Measurements from ENCODE around the gene LRP8.

The LRP8 gene

DNA sequence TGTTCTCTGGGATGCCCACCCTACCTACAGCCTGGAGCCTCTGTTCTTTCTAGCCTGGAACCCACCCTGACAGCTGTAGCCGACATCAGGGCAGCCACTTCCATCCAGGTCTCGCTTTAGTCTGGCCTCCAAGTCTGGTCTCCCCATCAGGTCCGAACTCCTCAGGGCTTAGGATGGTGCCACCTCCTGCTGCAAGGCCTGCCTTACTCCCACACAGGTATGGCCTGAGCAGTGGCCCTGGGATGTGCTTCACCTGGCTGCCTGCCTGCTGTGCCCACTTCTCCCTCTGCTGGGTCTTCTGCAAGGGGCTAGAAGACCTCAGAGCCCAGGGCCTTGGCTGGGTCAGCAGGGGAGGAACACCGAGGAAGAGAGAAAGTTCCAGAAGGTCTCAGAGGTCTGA is 53.8 kb downstream of the LRP8 start:
- H3K4me3 ChIP-seq (ENCODE audit: low read depth, low read length), result no peak overlapping the region
- TF ChIP-seq, protein P1, sequence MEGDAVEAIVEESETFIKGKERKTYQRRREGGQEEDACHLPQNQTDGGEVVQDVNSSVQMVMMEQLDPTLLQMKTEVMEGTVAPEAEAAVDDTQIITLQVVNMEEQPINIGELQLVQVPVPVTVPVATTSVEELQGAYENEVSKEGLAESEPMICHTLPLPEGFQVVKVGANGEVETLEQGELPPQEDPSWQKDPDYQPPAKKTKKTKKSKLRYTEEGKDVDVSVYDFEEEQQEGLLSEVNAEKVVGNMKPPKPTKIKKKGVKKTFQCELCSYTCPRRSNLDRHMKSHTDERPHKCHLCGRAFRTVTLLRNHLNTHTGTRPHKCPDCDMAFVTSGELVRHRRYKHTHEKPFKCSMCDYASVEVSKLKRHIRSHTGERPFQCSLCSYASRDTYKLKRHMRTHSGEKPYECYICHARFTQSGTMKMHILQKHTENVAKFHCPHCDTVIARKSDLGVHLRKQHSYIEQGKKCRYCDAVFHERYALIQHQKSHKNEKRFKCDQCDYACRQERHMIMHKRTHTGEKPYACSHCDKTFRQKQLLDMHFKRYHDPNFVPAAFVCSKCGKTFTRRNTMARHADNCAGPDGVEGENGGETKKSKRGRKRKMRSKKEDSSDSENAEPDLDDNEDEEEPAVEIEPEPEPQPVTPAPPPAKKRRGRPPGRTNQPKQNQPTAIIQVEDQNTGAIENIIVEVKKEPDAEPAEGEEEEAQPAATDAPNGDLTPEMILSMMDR (IDR thresholded peaks at IDR 0.05; ENCODE audit: low read depth, low read length, missing control alignments), result no peak
- no peak for DNase-seq (ENCODE audit: low read depth)

DNA sequence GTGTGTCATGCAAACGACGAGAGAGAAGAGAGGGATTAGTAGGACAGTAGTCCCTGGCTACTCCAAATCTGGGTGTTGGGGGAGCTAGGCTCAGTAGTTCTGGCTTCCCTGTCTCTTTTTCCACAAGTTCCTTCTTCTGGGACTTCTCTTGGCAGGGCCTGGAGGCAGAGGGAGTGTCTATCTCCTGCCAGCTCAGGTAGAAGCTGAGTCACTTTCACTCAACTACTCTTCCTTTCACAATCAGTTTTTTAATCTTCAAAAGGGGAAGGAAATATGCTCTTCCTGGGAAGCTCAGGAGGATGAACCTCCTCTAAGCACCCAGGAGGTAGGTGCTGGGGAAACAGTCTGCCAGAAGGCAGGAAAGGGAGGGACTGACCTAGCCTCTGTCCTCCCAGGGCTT is 54.3 kb downstream of the LRP8 start:
- TF ChIP-seq, protein P1 (IDR thresholded peaks at IDR 0.05; ENCODE audit: low read depth, low read length, missing control alignments), result no peak
- H3K4me3 ChIP-seq (ENCODE audit: low read depth, low read length), result no peak overlapping the region
- DNase-seq (ENCODE audit: low read depth), result no peak

DNA sequence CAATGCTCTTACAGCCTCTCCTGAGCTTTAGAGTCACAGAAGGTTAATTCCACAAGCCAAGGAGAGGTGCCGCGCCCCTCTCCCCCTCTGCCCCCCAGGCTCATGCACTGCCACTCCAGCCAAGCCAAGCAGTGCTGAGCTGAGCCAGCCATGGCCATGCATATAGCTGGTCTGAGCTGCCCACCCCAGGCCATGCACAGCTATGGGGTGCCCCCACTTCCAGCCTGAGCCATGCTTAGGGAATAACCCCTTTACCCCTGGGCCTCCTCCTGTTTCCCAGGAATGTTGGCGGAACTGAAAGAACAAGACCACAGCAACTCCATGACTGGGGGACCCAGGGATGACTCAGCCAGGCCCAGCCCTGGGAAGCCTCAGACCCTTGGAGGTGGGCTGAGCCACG is 55.5 kb downstream of the LRP8 start:
- H3K4me3 ChIP-seq (ENCODE audit: low read depth, low read length), result no peak overlapping the region
- DNase-seq (ENCODE audit: low read depth), result no peak
- TF ChIP-seq, protein P1 (IDR thresholded peaks at IDR 0.05; ENCODE audit: low read depth, low read length, missing control alignments), result no peak

DNA sequence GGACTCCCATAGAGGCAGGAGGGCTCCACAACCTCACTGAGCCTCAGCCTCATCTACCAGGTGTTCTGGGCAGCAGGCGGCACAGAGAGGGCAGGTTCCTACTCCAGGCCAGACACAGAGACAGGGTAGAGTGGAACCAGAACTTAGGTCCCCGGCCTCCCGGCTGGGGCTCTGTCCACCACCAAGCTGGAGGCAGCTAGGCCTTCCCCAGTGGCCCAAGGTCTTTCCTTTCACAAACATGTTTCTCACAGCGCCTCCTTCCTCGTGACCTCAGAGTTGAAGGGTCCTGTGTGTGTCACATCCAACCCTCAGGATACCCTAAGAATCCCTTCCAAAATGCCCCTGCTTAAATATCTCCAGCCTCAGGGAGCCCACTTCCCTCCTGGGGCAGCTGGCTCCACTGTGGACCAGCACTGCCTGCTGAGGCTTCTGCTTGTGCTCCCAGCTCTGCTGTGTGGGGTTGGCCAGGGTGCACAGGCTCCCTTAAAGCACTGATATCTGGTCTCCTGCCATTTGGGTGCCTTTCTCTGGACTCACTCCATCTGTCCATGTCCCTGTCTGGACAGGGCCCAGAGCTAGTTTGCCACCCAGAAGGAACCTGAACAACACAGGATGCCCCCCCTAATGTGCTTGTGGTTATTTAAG is 56.3 kb downstream of the LRP8 start:
- DNase-seq (ENCODE audit: low read depth), result no peak
- no peak overlapping the region for H3K4me3 ChIP-seq (ENCODE audit: low read depth, low read length)
- TF ChIP-seq, protein P1 (IDR thresholded peaks at IDR 0.05; ENCODE audit: low read depth, low read length, missing control alignments), result no peak

DNA sequence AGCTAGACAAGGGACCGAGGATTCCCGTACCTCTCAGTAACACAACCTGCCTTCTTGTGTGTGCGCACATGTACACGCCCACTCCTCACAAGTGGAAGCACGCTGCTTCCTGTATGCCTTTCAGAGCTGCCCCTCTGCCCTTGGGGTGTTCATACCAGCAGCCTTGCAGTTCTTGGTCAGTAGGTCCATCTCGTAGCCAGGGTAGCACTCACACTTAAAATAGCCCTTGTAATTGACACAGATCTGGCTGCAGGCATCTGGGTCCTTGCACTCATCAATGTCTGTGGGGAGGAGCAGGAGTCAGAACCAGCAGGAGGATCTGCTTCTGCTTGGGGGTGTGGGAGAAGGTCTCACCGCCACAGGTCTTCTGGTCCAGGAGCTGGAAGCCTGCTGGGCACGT is 57.0 kb downstream of the LRP8 start:
- TF ChIP-seq, protein P1 (IDR thresholded peaks at IDR 0.05; ENCODE audit: low read depth, low read length, missing control alignments), result no peak
- DNase-seq (ENCODE audit: low read depth), result no peak
- no peak overlapping the region for H3K4me3 ChIP-seq (ENCODE audit: low read depth, low read length)

DNA sequence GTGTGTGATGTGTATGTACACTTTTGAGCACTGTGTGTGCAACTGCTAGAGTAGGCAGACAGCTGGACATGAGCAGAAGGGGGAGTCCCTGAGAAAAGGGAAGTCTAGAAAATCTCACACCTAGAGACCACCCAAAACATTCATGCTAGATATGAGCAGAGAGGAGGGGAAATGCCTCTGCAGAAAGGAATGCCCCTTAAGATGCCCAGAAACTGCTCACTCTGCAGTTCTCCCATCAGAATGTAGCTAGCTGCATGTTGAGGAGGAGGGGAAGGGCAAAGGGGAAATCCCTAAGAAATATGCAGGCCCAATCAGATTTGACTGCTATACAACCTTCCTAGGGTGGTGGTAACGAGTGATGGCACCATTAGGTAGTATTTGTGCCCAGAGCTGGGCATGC is 57.8 kb downstream of the LRP8 start:
- TF ChIP-seq, protein P1 (IDR thresholded peaks at IDR 0.05; ENCODE audit: low read depth, low read length, missing control alignments), result no peak
- H3K4me3 ChIP-seq (ENCODE audit: low read depth, low read length), result no peak overlapping the region
- DNase-seq (ENCODE audit: low read depth), result no peak

DNA sequence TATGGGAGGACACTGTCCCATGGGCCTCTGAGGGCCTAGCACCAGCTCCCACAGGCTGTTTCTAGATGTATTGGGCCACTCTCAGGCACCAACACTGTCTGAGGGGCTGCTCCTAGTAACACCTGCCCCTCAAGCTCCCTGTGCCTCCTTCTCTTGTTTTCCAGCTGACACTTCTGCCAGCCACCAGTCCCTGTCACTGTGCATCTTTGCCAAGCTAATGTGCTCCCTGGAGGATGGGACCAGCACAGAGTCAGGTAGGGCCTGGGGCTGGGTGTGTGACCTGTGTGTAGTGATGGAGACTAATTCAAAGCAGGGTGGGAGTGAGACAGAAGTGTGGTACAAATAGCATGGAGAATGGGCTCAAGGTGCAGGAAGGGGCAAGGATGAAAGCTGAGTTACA is 60.1 kb downstream of the LRP8 start:
- TF ChIP-seq, protein P1 (IDR thresholded peaks at IDR 0.05; ENCODE audit: low read depth, low read length, missing control alignments), result no peak
- DNase-seq (ENCODE audit: low read depth), result no peak
- no peak overlapping the region for H3K4me3 ChIP-seq (ENCODE audit: low read depth, low read length)
